CD14-positive monocyte (primary cell): Measurements from ENCODE around the gene PARVB. TPM values are rescaled to one million over a fixed set of nuclear protein-coding genes. Genes with fewer than 3 reads are reported as not detected.
A peak's percentile ranks its signal among the peaks of the same experiment; 100 is the strongest.

Experiments used
- DNase-seq, 3 donors: peaks; one replicate each; pipeline ENCODE4 v3.0.0-alpha.2; 2011 to 2022
- H2AFZ ChIP-seq: 2 replicates; pipeline ENCODE4 v1.6.0; 2012; ENCODE audit warnings: mild to moderate bottlenecking, low read depth, low read length, inconsistent platforms; ENCODE audit not compliant: insufficient read depth, poor library complexity, severe bottlenecking
- H3K27ac ChIP-seq, 2 donors: 1 replicate in 1 of 2; 2 replicates in 1 of 2; pipeline ENCODE4 v1.5.1; 2012 to 2013; ENCODE audit warnings: low read length in 2 of 2, control low read depth in 1 of 2, inconsistent platforms in 1 of 2, low read depth in 1 of 2, mild to moderate bottlenecking in 1 of 2
- H3K27me3 ChIP-seq, 2 donors: one replicate each; pipeline versions ENCODE4 v1.6.0 to v1.6.1; 2011 to 2013; ENCODE audit warnings: low read length in 2 of 2; ENCODE audit not compliant: control insufficient read depth in 2 of 2, insufficient read depth in 2 of 2
- H3K36me3 ChIP-seq, 2 donors: replicated peaks in 1 of 2; 1 replicate in 1 of 2; 2 replicates in 1 of 2; pipeline versions ENCODE4 v1.5.1 to v1.6.1; 2012 to 2013; ENCODE audit warnings: low read length in 2 of 2, control low read depth in 1 of 2, inconsistent platforms in 1 of 2, mild to moderate bottlenecking in 1 of 2; ENCODE audit not compliant: insufficient read depth in 2 of 2, control insufficient read depth in 1 of 2
- H3K4me1 ChIP-seq, 2 donors: 1 replicate in 1 of 2; 2 replicates in 1 of 2; pipeline versions ENCODE4 v1.5.1 to v1.6.1; 2012 to 2013; ENCODE audit warnings: low read length in 2 of 2, control low read depth in 1 of 2, inconsistent platforms in 1 of 2, mild to moderate bottlenecking in 1 of 2, moderate library complexity in 1 of 2; ENCODE audit not compliant: insufficient read depth in 2 of 2, control insufficient read depth in 1 of 2
- H3K4me2 ChIP-seq: replicated peaks from 2 replicates; pipeline ENCODE3; 2012; ENCODE audit warnings: low read length, moderate library complexity, mild to moderate bottlenecking; ENCODE audit not compliant: poor library complexity, severe bottlenecking; ENCODE audit errors: extremely low read depth
- H3K4me3 ChIP-seq, 3 experiments: fragments of 200-600 bp in 1 of 3; sonication (generic) in 1 of 3; replicated peaks in 1 of 3; 1 replicate in 2 of 3; 2 replicates in 1 of 3; pipeline ENCODE4 v1.5.1; 2011 to 2013; ENCODE audit warnings: low read length in 3 of 3, mild to moderate bottlenecking in 3 of 3, control low read depth in 2 of 3, low read depth in 2 of 3, inconsistent platforms in 1 of 3, moderate library complexity in 1 of 3
- H3K79me2 ChIP-seq: 2 replicates; pipeline ENCODE4 v1.6.0; 2012; ENCODE audit warnings: mild to moderate bottlenecking, control low read depth, inconsistent platforms, low read length, moderate library complexity; ENCODE audit not compliant: insufficient read depth
- H3K9ac ChIP-seq: 2 replicates; pipeline ENCODE4 v1.6.0; 2017; ENCODE audit warnings: low read length, mild to moderate bottlenecking; ENCODE audit not compliant: insufficient read depth, poor library complexity, severe bottlenecking
- H3K9me3 ChIP-seq, 2 donors: replicated peaks in 1 of 2; 1 replicate in 1 of 2; 2 replicates in 1 of 2; pipeline versions ENCODE4 v1.5.1 to v1.6.1; 2012 to 2013; ENCODE audit warnings: low read length in 2 of 2, control low read depth in 1 of 2; ENCODE audit not compliant: control insufficient read depth in 1 of 2, insufficient read depth in 1 of 2
- H4K20me1 ChIP-seq: 2 replicates; pipeline ENCODE4 v1.6.0; 2012; ENCODE audit warnings: mild to moderate bottlenecking, low read length, control low read depth, moderate library complexity; ENCODE audit not compliant: insufficient read depth
- H3K27ac Mint-ChIP-seq, 7 donors: one replicate each; pipeline ENCODE4 v1.8.0; 2020; ENCODE audit warnings: mild to moderate bottlenecking in 7 of 7, mixed read lengths in 7 of 7, moderate library complexity in 6 of 7, inconsistent platforms in 2 of 7
- H3K27me3 Mint-ChIP-seq, 3 donors: one replicate each; pipeline ENCODE4 v1.8.0; 2021 to 2022; ENCODE audit warnings: low read depth in 3 of 3, mild to moderate bottlenecking in 3 of 3, mixed read lengths in 3 of 3, moderate library complexity in 3 of 3, inconsistent platforms in 1 of 3
- H3K36me3 Mint-ChIP-seq, 2 donors: one replicate each; pipeline ENCODE4 v1.8.0; 2020; ENCODE audit warnings: mixed read lengths in 2 of 2, inconsistent platforms in 1 of 2, mild to moderate bottlenecking in 1 of 2
- H3K4me1 Mint-ChIP-seq: one replicate; pipeline ENCODE4 v1.8.0; 2020; ENCODE audit warnings: mild to moderate bottlenecking, mixed read lengths
- H3K4me3 Mint-ChIP-seq, 2 donors: one replicate each; pipeline ENCODE4 v1.8.0; 2020; ENCODE audit warnings: mild to moderate bottlenecking in 2 of 2, mixed read lengths in 2 of 2, moderate library complexity in 1 of 2
- H3K9me3 Mint-ChIP-seq, 7 donors: one replicate each; pipeline ENCODE4 v1.8.0; 2020 to 2022; ENCODE audit warnings: mixed read lengths in 7 of 7, mild to moderate bottlenecking in 6 of 7, moderate library complexity in 6 of 7, inconsistent platforms in 2 of 7
- WGBS: methylation state at CpG from one replicate; pipeline ENCODE4 v1.1.5; 2013; ENCODE audit warnings: missing lambda C conversion rate; ENCODE audit not compliant: insufficient coverage; 5-methylcytosine and 5-hydroxymethylcytosine counted together
- intact Hi-C, 2 donors: fragments of 100-400 bp; cut with micrococcal nuclease; formaldehyde crosslinking; loops; one replicate each; pipeline versions ENCODE4 v1.15.0 to v1.15.1; 2023
- polyA plus RNA-seq, 3 donors: library from polyadenylated mRNA; depleted of rRNA in 1 of 3; unstranded in 2 of 3; stranded (reverse) in 1 of 3; fragments of 300-500 nt in 2 of 3; fragments of >200 nt in 1 of 3; fragmentation: Illumina TruSeq in 2 of 3; gene quantifications; 1 replicate in 2 of 3; 2 replicates in 1 of 3; pipeline ENCODE4 v1.2.3, GENCODE V29; 2012 to 2021
- TF ChIP-seq, protein P1 (sequence below): fragments of 200-600 bp; IDR thresholded peaks from one replicate; pipeline ENCODE4 v1.8.0; 2022; ENCODE audit warnings: antibody characterized with exemption, mild to moderate bottlenecking

The PARVB gene
- polyA plus RNA-seq, 3 donors: 13.4 to 38.5 (median 17.9) TPM

- peaks cover 13 to 42% of the 10 kb centered on the region in 2 donors for H3K36me3 ChIP-seq
- H3K9ac ChIP-seq: no peak overlapping the region
- no peaks in the 10 kb centered on the region for H3K4me1 Mint-ChIP-seq
- TF ChIP-seq, protein P1, sequence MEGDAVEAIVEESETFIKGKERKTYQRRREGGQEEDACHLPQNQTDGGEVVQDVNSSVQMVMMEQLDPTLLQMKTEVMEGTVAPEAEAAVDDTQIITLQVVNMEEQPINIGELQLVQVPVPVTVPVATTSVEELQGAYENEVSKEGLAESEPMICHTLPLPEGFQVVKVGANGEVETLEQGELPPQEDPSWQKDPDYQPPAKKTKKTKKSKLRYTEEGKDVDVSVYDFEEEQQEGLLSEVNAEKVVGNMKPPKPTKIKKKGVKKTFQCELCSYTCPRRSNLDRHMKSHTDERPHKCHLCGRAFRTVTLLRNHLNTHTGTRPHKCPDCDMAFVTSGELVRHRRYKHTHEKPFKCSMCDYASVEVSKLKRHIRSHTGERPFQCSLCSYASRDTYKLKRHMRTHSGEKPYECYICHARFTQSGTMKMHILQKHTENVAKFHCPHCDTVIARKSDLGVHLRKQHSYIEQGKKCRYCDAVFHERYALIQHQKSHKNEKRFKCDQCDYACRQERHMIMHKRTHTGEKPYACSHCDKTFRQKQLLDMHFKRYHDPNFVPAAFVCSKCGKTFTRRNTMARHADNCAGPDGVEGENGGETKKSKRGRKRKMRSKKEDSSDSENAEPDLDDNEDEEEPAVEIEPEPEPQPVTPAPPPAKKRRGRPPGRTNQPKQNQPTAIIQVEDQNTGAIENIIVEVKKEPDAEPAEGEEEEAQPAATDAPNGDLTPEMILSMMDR: no peak
- no peak overlapping the region for H3K27ac ChIP-seq
- H3K4me3 ChIP-seq: no peak overlapping the region
- no peaks in the 10 kb centered on the region for H3K79me2 ChIP-seq
- no peaks in the 10 kb centered on the region for H3K4me1 ChIP-seq
- H3K4me3 Mint-ChIP-seq: no peak overlapping the region
- no peak overlapping the region for H3K4me2 ChIP-seq
- intact Hi-C loops: no loop called here
- WGBS: 90% methylated on average over 18 of the region's 27 CpGs
- no peak overlapping the region for H2AFZ ChIP-seq
- no peak for DNase-seq
- no peaks in the 10 kb centered on the region for H4K20me1 ChIP-seq
- peaks cover 0 to 5% (median 0%) of the 10 kb centered on the region in 3 donors for H3K27me3 Mint-ChIP-seq
- no peaks in the 10 kb centered on the region for H3K9me3 ChIP-seq
- no peaks in the 10 kb centered on the region for H3K27me3 ChIP-seq
- peak overlapping the region in 4 of 7 donors; percentile 8 to 47 (median 36) for H3K27ac Mint-ChIP-seq
- H3K9me3 Mint-ChIP-seq: peaks cover 0 to 2% (median 0%) of the 10 kb centered on the region in 7 donors
- peaks cover 53 to 56% of the 10 kb centered on the region in 2 donors for H3K36me3 Mint-ChIP-seq
Observed at GRCh38 chr22:44147821-44148574, 123.9 kb downstream of the PARVB start.

DNA sequence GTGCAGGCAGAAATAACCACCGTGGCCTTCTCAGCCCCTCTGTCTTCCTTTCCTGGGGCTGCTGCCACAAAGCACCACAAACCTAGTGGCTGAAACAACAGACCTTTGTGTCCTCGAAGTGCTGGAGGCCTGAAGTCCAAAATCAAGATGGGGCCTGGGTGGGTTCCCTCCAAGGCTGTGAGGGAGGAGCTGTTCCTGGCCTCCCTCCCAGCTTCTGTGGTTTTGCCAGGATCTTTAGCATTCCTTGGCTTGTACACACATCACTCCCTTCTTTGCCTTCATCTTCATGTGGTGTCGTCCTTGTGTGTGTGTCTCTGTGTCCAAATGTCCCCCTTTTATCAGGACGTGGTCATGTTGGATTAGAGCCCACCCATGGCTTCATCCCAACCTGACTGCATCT, 127.6 kb downstream of the PARVB start:
- Histone ChIP-seq H3K79me2 (no peaks in the 10 kb centered on the region), H3K27ac (no peak overlapping the region), H3K4me1 (no peaks in the 10 kb centered on the region), H3K4me3 (no peak overlapping the region), H4K20me1 (no peaks in the 10 kb centered on the region), H2AFZ (no peak overlapping the region), H3K27me3 (no peaks in the 10 kb centered on the region), H3K4me2 (no peak overlapping the region), H3K36me3 (peaks cover 11 to 31% of the 10 kb centered on the region in 2 donors), H3K9me3 (no peaks in the 10 kb centered on the region), H3K9ac (no peak overlapping the region)
- 94% methylated on average over 4 of the region's 4 CpGs for WGBS
- no peak for DNase-seq
- intact Hi-C loops: no loop called here
- H3K36me3 Mint-ChIP-seq: peaks cover 48 to 54% of the 10 kb centered on the region in 2 donors
- no peak overlapping the region for H3K27ac Mint-ChIP-seq
- H3K4me3 Mint-ChIP-seq: no peak overlapping the region
- peaks cover 0 to 2% (median 0%) of the 10 kb centered on the region in 7 donors for H3K9me3 Mint-ChIP-seq
- peaks cover 0 to 3% (median 1%) of the 10 kb centered on the region in 3 donors for H3K27me3 Mint-ChIP-seq
- H3K4me1 Mint-ChIP-seq: no peaks in the 10 kb centered on the region
- TF ChIP-seq, protein P1: no peak
